GM21390 (cell line): Measurements from ENCODE around the gene MAP3K13.
A peak's percentile ranks its signal among the peaks of the same experiment; 100 is the strongest.

Experiments used
- ATAC-seq: cut with Tn5 transposase; IDR thresholded peaks from one replicate; pipeline ENCODE4 v1.9.1; 2021; ENCODE audit not compliant: unreplicated experiment

MAP3K13 gene

DNA sequence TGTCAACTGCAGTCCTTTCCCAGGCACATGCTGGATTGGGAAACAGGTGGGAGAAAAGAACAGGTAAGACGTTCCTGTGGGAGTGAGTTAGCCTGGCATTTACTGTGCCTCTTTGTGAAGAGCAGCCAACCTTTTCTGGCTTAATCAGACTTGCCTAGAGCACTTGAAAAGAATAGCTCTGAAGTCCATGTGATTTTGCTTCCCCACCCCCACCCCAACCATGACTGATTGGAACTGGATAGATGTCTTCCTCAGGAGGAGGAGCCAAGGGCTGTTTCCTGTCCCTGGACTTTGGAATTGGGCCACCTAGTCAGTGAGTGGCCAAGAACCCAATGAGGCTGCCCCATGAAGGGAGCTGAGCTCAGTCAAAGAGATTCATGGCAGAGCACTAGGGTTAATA, 140.6 kb downstream of the MAP3K13 start:
- no peak for ATAC-seq

GRCh38 chr3:185504636-185505035, 141.7 kb downstream of the MAP3K13 start:
- ATAC-seq = no peak

GRCh38 chr3:185507883-185508282, 144.9 kb downstream of the MAP3K13 start:
- no peak for ATAC-seq

GRCh38 chr3:185508335-185508991, 145.5 kb downstream of the MAP3K13 start:
- no peak for ATAC-seq

GRCh38 chr3:185511711-185512110, 148.8 kb downstream of the MAP3K13 start:
- no peak for ATAC-seq

- no peak for ATAC-seq
These were observed 154.6 kb downstream of the MAP3K13 start for GRCh38 chr3:185517387-185518130.

DNA sequence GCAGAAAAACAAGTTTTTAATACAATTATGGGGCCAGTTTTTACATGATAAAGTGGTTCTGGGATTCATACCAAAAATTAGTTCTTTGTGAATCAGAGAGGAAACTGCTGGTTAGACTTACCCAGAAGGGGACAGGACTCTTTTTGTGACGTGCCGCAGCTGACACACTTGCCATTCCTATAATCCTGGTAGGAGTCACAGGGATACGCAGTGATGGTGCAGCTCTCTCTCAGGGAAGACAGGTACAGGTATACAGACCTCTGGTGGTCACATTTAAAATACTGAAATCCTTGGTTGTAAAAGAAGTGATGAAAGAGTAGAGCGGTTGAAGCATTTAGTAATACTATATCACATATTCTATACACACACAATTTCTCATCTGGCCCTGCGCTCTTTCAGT, 156.1 kb downstream of the MAP3K13 start:
- ATAC-seq = no peak

DNA sequence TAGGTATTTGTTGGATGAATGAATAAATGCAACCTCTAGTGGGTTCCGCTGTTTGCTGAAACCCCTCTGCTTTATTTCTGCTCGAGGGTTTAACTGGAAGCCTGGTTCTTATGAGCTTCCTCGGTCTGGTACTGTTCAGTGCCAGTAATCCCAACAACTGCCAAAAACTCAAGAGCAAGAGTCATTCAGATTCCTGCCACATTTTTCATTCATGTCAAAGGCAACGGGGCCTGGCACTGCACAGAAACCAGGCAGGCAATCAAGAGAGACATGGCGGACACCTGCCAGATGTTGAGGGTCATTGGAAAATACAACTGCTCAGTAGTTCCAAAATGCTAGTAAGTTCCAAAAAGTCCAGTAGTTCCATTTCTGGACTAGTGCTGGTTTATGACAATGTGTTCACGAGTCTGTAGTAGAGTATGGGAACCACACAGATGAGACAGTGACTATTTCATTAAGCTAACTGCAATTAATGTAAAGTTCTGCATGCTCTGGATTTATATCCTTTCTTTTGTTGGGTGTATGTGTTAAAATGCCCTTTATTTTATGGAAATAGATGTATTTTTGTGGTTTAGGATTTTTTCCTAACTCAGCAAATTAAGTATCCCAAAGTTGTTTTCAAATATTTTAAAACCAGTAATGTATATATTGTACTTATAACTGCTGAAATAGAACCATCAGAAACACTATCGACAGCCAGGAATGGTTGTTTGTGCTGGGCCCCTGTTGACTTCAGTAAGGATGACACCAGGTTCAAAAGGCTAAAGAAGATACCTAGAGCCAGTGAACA, 158.6 kb downstream of the MAP3K13 start:
- no peak for ATAC-seq

- no peak for ATAC-seq
These were observed 163.5 kb downstream of the MAP3K13 start for GRCh38 chr3:185526349-185526951.

DNA sequence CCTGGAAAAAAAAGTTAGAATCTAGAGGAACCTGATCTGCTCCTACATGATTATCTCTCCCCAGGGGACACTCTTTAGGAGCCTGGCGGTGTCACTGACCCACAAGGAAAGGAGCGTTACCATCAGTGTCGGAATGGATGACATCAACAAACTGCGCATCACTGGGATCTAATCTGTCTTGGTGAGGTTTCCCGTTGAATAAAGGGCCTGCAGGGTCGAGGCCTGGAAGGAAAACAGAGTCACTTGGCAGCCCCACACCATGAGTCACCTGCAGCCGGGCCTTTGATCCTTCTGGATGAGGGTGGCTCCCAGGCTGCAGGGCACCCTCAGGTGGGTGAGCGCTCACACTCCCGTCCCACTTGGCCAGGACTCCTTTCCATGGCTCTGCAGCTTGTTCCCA, 164.4 kb downstream of the MAP3K13 start:
- no peak for ATAC-seq

GRCh38 chr3:185528532-185528931, 165.6 kb downstream of the MAP3K13 start:
- ATAC-seq = no peak

DNA sequence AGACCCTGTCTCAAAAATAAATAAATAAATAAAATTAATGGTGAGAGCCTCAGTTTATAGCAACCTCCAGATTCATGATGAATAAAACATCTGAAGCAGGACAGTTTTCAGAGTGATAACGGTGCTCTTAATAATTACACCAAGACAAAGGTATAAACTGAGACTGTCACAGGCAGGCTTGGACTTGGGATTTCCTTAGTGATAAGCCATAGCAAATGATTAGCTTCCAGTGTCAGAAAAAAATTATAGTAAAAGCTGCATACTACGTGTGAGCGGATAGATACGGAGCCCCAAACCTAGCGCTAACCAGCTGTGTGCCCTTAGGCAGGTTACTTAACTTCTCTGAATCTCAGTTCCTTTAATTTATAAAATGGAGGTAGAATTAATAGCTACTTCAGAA, 167.9 kb downstream of the MAP3K13 start:
- ATAC-seq = no peak

GRCh38 chr3:185532901-185533300, 170.0 kb downstream of the MAP3K13 start:
- no peak for ATAC-seq

DNA sequence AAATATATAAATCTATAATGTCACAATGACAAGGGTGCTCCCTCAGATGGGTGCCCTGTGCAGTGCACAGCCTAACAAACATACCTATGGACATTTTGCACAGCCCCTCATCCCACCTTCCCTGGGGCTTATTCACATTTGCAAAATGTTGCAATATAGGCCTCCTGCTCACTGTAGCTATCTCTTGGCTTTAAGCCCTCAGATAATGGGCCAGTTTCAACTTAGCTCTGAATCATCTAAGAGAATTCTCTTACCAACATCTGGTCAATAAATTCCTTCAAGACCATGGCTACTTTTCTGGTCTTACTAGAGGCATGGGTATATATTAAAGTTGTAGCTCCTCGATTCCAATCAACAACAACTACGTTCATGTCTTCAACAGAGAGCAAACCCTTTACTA, 171.6 kb downstream of the MAP3K13 start:
- ATAC-seq = no peak

- peak; percentile 99 for ATAC-seq
These were observed 174.5 kb downstream of the MAP3K13 start for GRCh38 chr3:185537369-185537970.
